ENCODE results near the gene PTPRK.

Gene PTPRK

GRCh38 chr6:128018821-128019220 lies 501.6 kb downstream of the PTPRK start:
- no peak for TF ChIP-seq CTCF (IDR thresholded peaks at IDR 0.05; ENCODE audit: control insufficient read depth, insufficient read depth, low read depth, low read length, missing control alignments)

GRCh38 chr6:128017288-128017687 lies 503.1 kb downstream of the PTPRK start:
- H3K4me3 ChIP-seq (ENCODE audit: control insufficient read depth, low read depth, low read length), result no peak overlapping the region
- no peak for TF ChIP-seq CTCF (IDR thresholded peaks at IDR 0.05; ENCODE audit: control insufficient read depth, insufficient read depth, low read depth, low read length, missing control alignments)
- no peak for DNase-seq (ENCODE audit: low read depth)

More at GRCh38 chr6:128018821-128019220, 501.6 kb downstream of the PTPRK start:
- H3K4me3 ChIP-seq (ENCODE audit: control insufficient read depth, low read depth, low read length), result no peak overlapping the region
- DNase-seq (ENCODE audit: low read depth), result no peak

DNA sequence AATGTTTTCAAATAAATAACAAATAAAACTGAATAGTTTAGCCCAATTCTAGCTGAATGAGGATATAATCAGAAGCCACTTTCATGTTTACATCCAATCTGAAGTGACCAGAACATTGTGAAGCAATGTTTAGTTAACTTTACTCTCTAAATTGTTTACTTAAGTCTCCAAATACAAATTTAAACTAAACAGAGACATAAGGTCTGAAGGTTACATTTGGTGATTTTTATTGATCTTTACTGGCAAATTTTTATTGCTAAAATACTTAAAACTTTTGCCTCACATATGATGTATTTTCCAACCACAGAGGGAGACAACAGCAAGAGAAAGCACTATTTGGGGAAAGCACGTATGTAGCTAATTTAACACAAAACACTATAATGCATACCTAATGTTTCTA lies 512.7 kb downstream of the PTPRK start:
- no peak for DNase-seq (ENCODE audit: low read depth)
- no peak for TF ChIP-seq CTCF (IDR thresholded peaks at IDR 0.05; ENCODE audit: control insufficient read depth, insufficient read depth, low read depth, low read length, missing control alignments)
- no peak overlapping the region for H3K4me3 ChIP-seq (ENCODE audit: control insufficient read depth, low read depth, low read length)

- H3K4me3 ChIP-seq (ENCODE audit: control insufficient read depth, low read depth, low read length), result no peak overlapping the region
- no peak for TF ChIP-seq CTCF (IDR thresholded peaks at IDR 0.05; ENCODE audit: control insufficient read depth, insufficient read depth, low read depth, low read length, missing control alignments)
- no peak for DNase-seq (ENCODE audit: low read depth)
These were observed 515.4 kb downstream of the PTPRK start for GRCh38 chr6:128005009-128005408.

DNA sequence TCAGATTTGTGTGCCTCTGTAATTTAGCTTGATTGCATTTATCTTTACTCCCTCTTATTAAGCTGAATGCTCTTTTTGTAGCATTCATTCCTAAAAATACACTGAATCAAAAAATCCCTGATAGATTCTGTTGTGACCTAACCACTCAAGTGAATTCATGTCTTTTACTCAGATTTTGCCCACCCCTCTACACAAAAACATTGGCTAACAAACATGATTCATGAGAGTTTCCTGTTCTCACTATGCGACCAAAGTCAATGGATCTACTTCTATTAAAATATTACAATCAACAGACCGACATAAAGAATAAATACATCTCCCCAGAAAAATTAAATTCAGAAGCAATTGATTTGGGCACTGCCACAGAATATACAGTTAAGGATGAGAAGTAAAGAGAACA lies 520.0 kb downstream of the PTPRK start:
- DNase-seq (ENCODE audit: low read depth), result no peak
- no peak for TF ChIP-seq CTCF (IDR thresholded peaks at IDR 0.05; ENCODE audit: control insufficient read depth, insufficient read depth, low read depth, low read length, missing control alignments)
- no peak overlapping the region for H3K4me3 ChIP-seq (ENCODE audit: control insufficient read depth, low read depth, low read length)

DNA sequence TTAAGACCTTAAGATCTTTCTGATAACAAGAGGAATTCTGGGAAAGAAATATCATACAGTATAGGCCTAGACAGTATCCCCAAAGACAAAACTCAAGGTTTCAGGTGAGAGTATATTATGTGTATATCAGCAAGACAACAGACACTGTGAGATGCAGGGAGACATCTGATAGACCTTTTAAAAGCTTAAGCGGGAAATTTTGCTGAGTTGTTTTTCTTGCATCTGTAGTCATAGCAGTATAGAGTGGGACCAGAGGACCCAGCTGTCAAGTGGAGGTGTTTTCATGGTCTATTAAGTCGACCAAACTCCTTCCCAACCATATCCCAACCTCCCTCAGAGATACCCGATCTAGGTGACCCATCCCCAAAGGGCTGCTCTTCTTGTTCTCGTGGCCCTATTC lies 521.4 kb downstream of the PTPRK start:
- no peak for DNase-seq (ENCODE audit: low read depth)
- no peak overlapping the region for H3K4me3 ChIP-seq (ENCODE audit: control insufficient read depth, low read depth, low read length)
- no peak for TF ChIP-seq CTCF (IDR thresholded peaks at IDR 0.05; ENCODE audit: control insufficient read depth, insufficient read depth, low read depth, low read length, missing control alignments)
